ENCODE data around the gene FAM110D.

Gene FAM110D

GRCh38 chr1:26181586-26182382 is 22.9 kb downstream of the FAM110D start:
- H3K9me3 ChIP-seq (ENCODE audit: insufficient read depth, low read depth, low read length): no peaks in the 10 kb centered on the region
- H2AFZ ChIP-seq (ENCODE audit: low read length): no peak overlapping the region
- no peaks in the 10 kb centered on the region for H3F3A ChIP-seq (ENCODE audit: low read depth)
- H3K27me3 ChIP-seq (ENCODE audit: insufficient read depth, low read length, poor library complexity, severe bottlenecking): no peaks in the 10 kb centered on the region
- H3K4me3 ChIP-seq (ENCODE audit: low read length, poor library complexity, severe bottlenecking): no peak overlapping the region
- no peak overlapping the region for H3K4me2 ChIP-seq (ENCODE audit: low read depth, low read length, poor library complexity, severe bottlenecking)
- H3K4me1 ChIP-seq (ENCODE audit: insufficient read depth, low read length, poor library complexity, severe bottlenecking): no peaks in the 10 kb centered on the region
- H3K36me3 ChIP-seq (ENCODE audit: insufficient read depth, low read length): no peaks in the 10 kb centered on the region
- no peak overlapping the region for H3K9ac ChIP-seq (ENCODE audit: low read depth, low read length, poor library complexity, severe bottlenecking)
- no peaks in the 10 kb centered on the region for H3K9me2 ChIP-seq (replicated peaks; ENCODE audit: low read depth, low read length)
- no peaks in the 10 kb centered on the region for H3K79me2 ChIP-seq (ENCODE audit: insufficient read depth, low read length)
- TF ChIP-seq CTCF (conservative IDR thresholded peaks at IDR 0.05; ENCODE audit: low read length): no peak
- no peaks in the 10 kb centered on the region for H4K20me1 ChIP-seq (ENCODE audit: insufficient read depth, low read length, poor library complexity, severe bottlenecking)

GRCh38 chr1:26182383-26182696 is 23.5 kb downstream of the FAM110D start:
- no peak overlapping the region for H3K4me3 ChIP-seq (ENCODE audit: low read length, poor library complexity, severe bottlenecking)
- no peaks in the 10 kb centered on the region for H3F3A ChIP-seq (ENCODE audit: low read depth)
- no peaks in the 10 kb centered on the region for H3K9me2 ChIP-seq (replicated peaks; ENCODE audit: low read depth, low read length)
- no peaks in the 10 kb centered on the region for H3K36me3 ChIP-seq (ENCODE audit: insufficient read depth, low read length)
- no peaks in the 10 kb centered on the region for H3K9me3 ChIP-seq (ENCODE audit: insufficient read depth, low read depth, low read length)
- no peak overlapping the region for H2AFZ ChIP-seq (ENCODE audit: low read length)
- H3K4me1 ChIP-seq (ENCODE audit: insufficient read depth, low read length, poor library complexity, severe bottlenecking): no peaks in the 10 kb centered on the region
- TF ChIP-seq EZH2phosphoT487 (IDR thresholded peaks at IDR 0.05; ENCODE audit: borderline replicate concordance): no peak
- no peak for TF ChIP-seq CTCF (conservative IDR thresholded peaks at IDR 0.05; ENCODE audit: low read length)
- no peaks in the 10 kb centered on the region for H4K20me1 ChIP-seq (ENCODE audit: insufficient read depth, low read length, poor library complexity, severe bottlenecking)
- H3K9ac ChIP-seq (ENCODE audit: low read depth, low read length, poor library complexity, severe bottlenecking): no peak overlapping the region
- H3K4me2 ChIP-seq (ENCODE audit: low read depth, low read length, poor library complexity, severe bottlenecking): no peak overlapping the region
- no peaks in the 10 kb centered on the region for H3K27me3 ChIP-seq (ENCODE audit: insufficient read depth, low read length, poor library complexity, severe bottlenecking)
- no peaks in the 10 kb centered on the region for H3K79me2 ChIP-seq (ENCODE audit: insufficient read depth, low read length)

DNA sequence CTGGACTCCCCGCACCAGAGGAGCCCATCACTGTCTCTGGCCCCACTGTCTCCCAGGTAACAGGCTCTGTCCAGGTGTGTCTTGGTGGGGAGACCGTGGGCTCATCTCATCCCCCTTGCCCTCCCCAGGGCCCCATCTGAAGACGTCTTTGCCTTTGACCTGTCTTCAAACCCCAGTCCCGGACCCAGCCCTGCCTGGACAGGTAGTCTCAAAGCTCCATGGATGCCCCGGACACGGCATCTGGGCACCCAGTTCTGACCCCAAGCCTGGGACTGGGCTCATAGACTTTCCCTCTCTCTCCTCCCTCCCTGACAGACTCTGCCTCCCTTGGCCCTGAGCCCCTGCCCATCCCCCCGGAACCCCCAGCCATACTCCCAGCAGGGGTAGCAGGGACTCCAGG is 25.2 kb downstream of the FAM110D start:
- no peak overlapping the region for H2AFZ ChIP-seq (ENCODE audit: low read length)
- no peak overlapping the region for H3K4me3 ChIP-seq (ENCODE audit: low read length, poor library complexity, severe bottlenecking)
- H3K27me3 ChIP-seq (ENCODE audit: insufficient read depth, low read length, poor library complexity, severe bottlenecking): no peaks in the 10 kb centered on the region
- H3K9me3 ChIP-seq (ENCODE audit: insufficient read depth, low read depth, low read length): no peaks in the 10 kb centered on the region
- H3F3A ChIP-seq (ENCODE audit: low read depth): no peaks in the 10 kb centered on the region
- H3K4me1 ChIP-seq (ENCODE audit: insufficient read depth, low read length, poor library complexity, severe bottlenecking): no peaks in the 10 kb centered on the region
- no peaks in the 10 kb centered on the region for H4K20me1 ChIP-seq (ENCODE audit: insufficient read depth, low read length, poor library complexity, severe bottlenecking)
- no peaks in the 10 kb centered on the region for H3K9me2 ChIP-seq (replicated peaks; ENCODE audit: low read depth, low read length)
- H3K79me2 ChIP-seq (ENCODE audit: insufficient read depth, low read length): no peaks in the 10 kb centered on the region
- no peaks in the 10 kb centered on the region for H3K36me3 ChIP-seq (ENCODE audit: insufficient read depth, low read length)
- H3K4me2 ChIP-seq (ENCODE audit: low read depth, low read length, poor library complexity, severe bottlenecking): no peak overlapping the region
- TF ChIP-seq CTCF (conservative IDR thresholded peaks at IDR 0.05; ENCODE audit: low read length): no peak
- TF ChIP-seq EZH2phosphoT487 (IDR thresholded peaks at IDR 0.05; ENCODE audit: borderline replicate concordance): no peak
- no peak overlapping the region for H3K9ac ChIP-seq (ENCODE audit: low read depth, low read length, poor library complexity, severe bottlenecking)

Data from Loucy (cell line).